T-helper 1 cell treated with Interleukin-12 subunit alpha and Interleukin-12 subunit beta and Interleukin-4 antibody, amounts not matched to agents 30 μg/mL and 1 μg/mL, for 36 hours (primary cell): ENCODE results near the gene RBFA.
"Not testable (repeated sequence)": the region's sequence is repeated elsewhere in the genome, so short reads cannot be mapped to it uniquely, and the experiment has no call there.

ENCODE experiments used
- H3K27ac Mint-ChIP-seq: one replicate; pipeline ENCODE4 v1.8.0; 2021; ENCODE audit warnings: mild to moderate bottlenecking, mixed read lengths
- H3K27me3 Mint-ChIP-seq: one replicate; pipeline ENCODE4 v1.8.0; 2021; ENCODE audit warnings: low read depth, mixed read lengths
- H3K36me3 Mint-ChIP-seq: one replicate; pipeline ENCODE4 v1.8.0; 2021; ENCODE audit warnings: low read depth, mixed read lengths
- H3K4me1 Mint-ChIP-seq: one replicate; pipeline ENCODE4 v1.8.0; 2021; ENCODE audit warnings: low read depth, mixed read lengths
- H3K4me3 Mint-ChIP-seq: one replicate; pipeline ENCODE4 v1.8.0; 2021; ENCODE audit warnings: mild to moderate bottlenecking, moderate library complexity, mixed read lengths
- H3K9me3 Mint-ChIP-seq: one replicate; pipeline ENCODE4 v1.8.0; 2021; ENCODE audit warnings: mixed read lengths

RBFA gene

GRCh38 chr18:80009661-80010550, 24.3 kb upstream of the RBFA start:
- H3K36me3 Mint-ChIP-seq, result no peaks in the 10 kb centered on the region
- peaks cover 31% of the 10 kb centered on the region for H3K9me3 Mint-ChIP-seq
- H3K27me3 Mint-ChIP-seq, result peaks cover under 1% of the 10 kb centered on the region
- no peak overlapping the region for H3K27ac Mint-ChIP-seq
- H3K4me1 Mint-ChIP-seq, result no peaks in the 10 kb centered on the region
- no peak overlapping the region for H3K4me3 Mint-ChIP-seq

GRCh38 chr18:80010551-80010906, 23.7 kb upstream of the RBFA start:
- H3K4me3 Mint-ChIP-seq, result no peak overlapping the region
- H3K4me1 Mint-ChIP-seq, result no peaks in the 10 kb centered on the region
- no peaks in the 10 kb centered on the region for H3K36me3 Mint-ChIP-seq
- H3K27me3 Mint-ChIP-seq, result no peaks in the 10 kb centered on the region
- H3K9me3 Mint-ChIP-seq, result peaks cover 30% of the 10 kb centered on the region
- H3K27ac Mint-ChIP-seq, result no peak overlapping the region

- H3K4me3 Mint-ChIP-seq, H3K36me3 Mint-ChIP-seq, H3K27me3 Mint-ChIP-seq, H3K27ac Mint-ChIP-seq, H3K4me1 Mint-ChIP-seq: not testable (repeated sequence)
- peaks cover 30% of the 10 kb centered on the region for H3K9me3 Mint-ChIP-seq
These were observed 22.6 kb upstream of the RBFA start for GRCh38 chr18:80011496-80012137.

GRCh38 chr18:80012714-80013113, 21.5 kb upstream of the RBFA start:
- Mint-ChIP-seq H3K4me1 (no peaks in the 10 kb centered on the region), H3K4me3 (no peak overlapping the region), H3K9me3 (peaks cover 30% of the 10 kb centered on the region), H3K36me3 (no peaks in the 10 kb centered on the region), H3K27me3 (no peaks in the 10 kb centered on the region), H3K27ac (no peak overlapping the region)

GRCh38 chr18:80022613-80023012, 11.6 kb upstream of the RBFA start:
- H3K4me1 Mint-ChIP-seq, result no peaks in the 10 kb centered on the region
- no peak overlapping the region for H3K4me3 Mint-ChIP-seq
- peaks cover 75% of the 10 kb centered on the region for H3K9me3 Mint-ChIP-seq
- no peaks in the 10 kb centered on the region for H3K27me3 Mint-ChIP-seq
- H3K27ac Mint-ChIP-seq, result no peak overlapping the region
- peaks cover 10% of the 10 kb centered on the region for H3K36me3 Mint-ChIP-seq

GRCh38 chr18:80023173-80023572, 11.1 kb upstream of the RBFA start:
- Mint-ChIP-seq H3K4me3 (no peak overlapping the region), H3K9me3 (peaks cover 72% of the 10 kb centered on the region), H3K27me3 (no peaks in the 10 kb centered on the region), H3K27ac (no peak overlapping the region), H3K36me3 (peaks cover 10% of the 10 kb centered on the region), H3K4me1 (no peaks in the 10 kb centered on the region)

- no peaks in the 10 kb centered on the region for H3K27me3 Mint-ChIP-seq
These were observed 7.9 kb upstream of the RBFA start for GRCh38 chr18:80026363-80026762.

GRCh38 chr18:80027719-80028118, 6.5 kb upstream of the RBFA start:
- peaks cover 48% of the 10 kb centered on the region for H3K9me3 Mint-ChIP-seq
- H3K27ac Mint-ChIP-seq, H3K4me3 Mint-ChIP-seq, H3K36me3 Mint-ChIP-seq, H3K4me1 Mint-ChIP-seq, H3K27me3 Mint-ChIP-seq: not testable (repeated sequence)

More at GRCh38 chr18:80026363-80026762, 7.9 kb upstream of the RBFA start:
- H3K4me3 Mint-ChIP-seq, result no peak overlapping the region
- no peaks in the 10 kb centered on the region for H3K4me1 Mint-ChIP-seq
- peaks cover 10% of the 10 kb centered on the region for H3K36me3 Mint-ChIP-seq
- H3K9me3 Mint-ChIP-seq, result peaks cover 61% of the 10 kb centered on the region
- no peak overlapping the region for H3K27ac Mint-ChIP-seq

GRCh38 chr18:80029690-80030089, 4.5 kb upstream of the RBFA start:
- peaks cover 2% of the 10 kb centered on the region for H3K36me3 Mint-ChIP-seq
- no peak overlapping the region for H3K4me3 Mint-ChIP-seq
- peaks cover 28% of the 10 kb centered on the region for H3K9me3 Mint-ChIP-seq
- peaks cover 7% of the 10 kb centered on the region for H3K4me1 Mint-ChIP-seq
- H3K27ac Mint-ChIP-seq, result no peak overlapping the region
- no peaks in the 10 kb centered on the region for H3K27me3 Mint-ChIP-seq

GRCh38 chr18:80033181-80034067, 810 bp upstream of the RBFA start:
- peaks cover 18% of the 10 kb centered on the region for H3K4me1 Mint-ChIP-seq
- peak overlapping the region; percentile 79 for H3K4me3 Mint-ChIP-seq
- H3K27ac Mint-ChIP-seq, result peak overlapping the region; percentile 89
- peaks cover 3% of the 10 kb centered on the region for H3K36me3 Mint-ChIP-seq
- H3K9me3 Mint-ChIP-seq, result peaks cover 4% of the 10 kb centered on the region
- no peaks in the 10 kb centered on the region for H3K27me3 Mint-ChIP-seq

- peaks cover 7% of the 10 kb centered on the region for H3K36me3 Mint-ChIP-seq
- H3K4me1 Mint-ChIP-seq, result peaks cover 18% of the 10 kb centered on the region
- H3K27ac Mint-ChIP-seq, result peak overlapping the region; percentile 89
- no peaks in the 10 kb centered on the region for H3K27me3 Mint-ChIP-seq
- H3K9me3 Mint-ChIP-seq, result no peaks in the 10 kb centered on the region
- H3K4me3 Mint-ChIP-seq, result peak overlapping the region; percentile 79
These were observed 695 bp downstream of the RBFA start for GRCh38 chr18:80034852-80035406.

- Mint-ChIP-seq H3K4me3 (no peak overlapping the region), H3K27ac (no peak overlapping the region), H3K9me3 (no peaks in the 10 kb centered on the region), H3K4me1 (peaks cover 18% of the 10 kb centered on the region), H3K27me3 (no peaks in the 10 kb centered on the region), H3K36me3 (peaks cover 7% of the 10 kb centered on the region)
These were observed 1.8 kb downstream of the RBFA start for GRCh38 chr18:80035997-80036396.

GRCh38 chr18:80037300-80037699, 3.1 kb downstream of the RBFA start:
- Mint-ChIP-seq H3K27ac (no peak overlapping the region), H3K4me1 (peaks cover 22% of the 10 kb centered on the region), H3K4me3 (no peak overlapping the region), H3K9me3 (no peaks in the 10 kb centered on the region), H3K27me3 (no peaks in the 10 kb centered on the region), H3K36me3 (peaks cover 9% of the 10 kb centered on the region)

GRCh38 chr18:80037869-80038630, 3.8 kb downstream of the RBFA start:
- Mint-ChIP-seq H3K9me3 (no peaks in the 10 kb centered on the region), H3K27ac (no peak overlapping the region), H3K36me3 (peaks cover 9% of the 10 kb centered on the region), H3K27me3 (no peaks in the 10 kb centered on the region), H3K4me3 (no peak overlapping the region), H3K4me1 (peaks cover 18% of the 10 kb centered on the region)
